Stomach (tissue), 4 donors: ENCODE measurements around the gene B3GNT2.

Experiments
- CTCF ChIP-seq, 7 experiments: fragments of 450-650 bp in 4 of 7; fragments of 200-600 bp in 3 of 7; sonication (generic) in 3 of 7; IDR thresholded peaks; one replicate each; pipeline ENCODE4 v1.5.1; 2016 to 2019; ENCODE audit warnings: antibody characterized with exemption in 7 of 7, control low read depth in 2 of 7, mild to moderate bottlenecking in 1 of 7
- POLR2A ChIP-seq, 4 donors: fragments of 450-650 bp; IDR thresholded peaks; one replicate each; pipeline ENCODE4 v1.6.1; 2016; ENCODE audit warnings: antibody characterized with exemption in 4 of 4, control low read depth in 2 of 4, mild to moderate bottlenecking in 1 of 4, moderate library complexity in 1 of 4
- POLR2AphosphoS5 ChIP-seq, 3 donors: sonication (generic); formaldehyde crosslinking; IDR thresholded peaks; one replicate each; pipeline ENCODE4 v1.6.1; 2016; ENCODE audit warnings: antibody characterized with exemption in 3 of 3

DNA sequence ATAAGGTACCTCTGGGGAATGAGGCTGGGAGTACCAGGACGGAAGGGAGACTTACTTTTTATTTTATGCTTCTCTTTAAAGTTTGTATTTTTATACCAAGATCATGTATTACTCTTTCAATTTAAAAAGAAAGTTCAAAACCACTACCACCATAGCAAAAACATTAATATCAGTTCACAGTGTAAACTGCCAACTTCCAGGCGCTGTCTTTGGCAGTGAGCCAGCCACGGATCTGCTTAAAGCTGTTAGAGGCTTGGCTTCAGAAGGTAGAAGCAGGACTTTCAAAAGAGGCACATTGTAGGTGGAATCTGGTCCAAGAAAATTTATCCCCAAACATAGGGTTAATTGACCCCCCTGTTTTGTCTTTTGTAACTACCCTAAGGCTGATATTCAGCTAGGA is 74.8 kb downstream of the B3GNT2 start:
- TF ChIP-seq POLR2AphosphoS5 (IDR thresholded peaks at IDR 0.05) (no peak), CTCF (IDR thresholded peaks at IDR 0.05) (no peak), POLR2A (IDR thresholded peaks at IDR 0.05) (no peak)
